ENCODE results near the gene MOV10L1.

Gene MOV10L1

GRCh38 chr22:50058906-50059880, 30.6 kb upstream of the MOV10L1 start:
- no peak for DNase-seq (ENCODE audit: low read depth in 2 of 2)

DNA sequence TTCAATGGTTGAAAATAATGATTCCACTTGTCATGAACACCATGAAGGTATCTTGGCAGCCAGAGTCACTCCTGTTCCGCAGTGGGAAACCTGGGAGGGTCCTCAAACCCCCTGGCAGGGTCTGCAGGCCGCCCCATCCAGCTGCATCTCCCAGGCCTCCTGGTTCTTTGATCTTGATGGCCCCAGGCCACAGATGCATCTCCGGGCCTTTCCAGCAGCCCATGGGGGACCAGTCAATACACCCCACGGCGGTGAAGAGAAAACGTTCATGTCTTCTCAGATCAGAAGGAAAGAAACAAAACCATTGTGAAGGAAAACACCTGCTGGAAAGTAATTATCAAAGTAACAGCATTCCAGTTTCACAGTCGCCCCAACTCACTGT, 29.9 kb upstream of the MOV10L1 start:
- DNase-seq (ENCODE audit: low read depth in 2 of 2): no peak

DNA sequence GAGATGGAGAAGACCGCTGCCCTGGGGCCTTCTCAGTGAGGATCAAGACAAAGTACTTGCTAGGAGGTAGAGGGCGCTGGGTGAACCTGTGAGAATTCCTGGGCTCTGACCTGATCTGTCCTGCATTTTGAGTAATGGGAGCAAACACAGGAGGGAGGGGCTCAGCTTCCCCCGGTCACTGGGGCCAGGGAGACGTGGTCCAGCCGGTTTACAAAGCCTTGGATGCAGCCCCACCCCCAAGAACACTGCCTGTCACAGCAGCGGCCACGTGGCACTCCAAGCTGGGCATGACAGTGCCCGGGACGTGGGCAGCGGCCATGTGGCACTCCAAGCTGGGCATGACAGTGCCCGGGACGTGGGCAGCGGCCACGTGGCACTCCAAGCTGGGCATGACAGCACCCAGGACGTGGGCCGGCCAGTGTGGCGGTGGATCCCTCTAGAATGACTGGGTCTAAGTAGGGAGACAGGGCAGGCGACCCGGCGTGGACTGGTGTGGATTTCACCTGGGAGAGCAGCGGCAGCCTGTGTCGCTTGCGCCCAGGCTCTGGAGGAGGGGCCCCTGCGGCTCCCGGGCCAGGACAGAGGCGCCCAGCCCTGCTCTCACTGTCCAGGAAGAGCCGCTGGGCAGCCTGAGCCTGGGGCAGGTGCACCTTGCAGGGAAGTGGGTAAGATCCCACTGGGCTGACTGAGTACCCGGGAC, 29.2 kb upstream of the MOV10L1 start:
- DNase-seq (ENCODE audit: low read depth in 2 of 2): no peak

DNA sequence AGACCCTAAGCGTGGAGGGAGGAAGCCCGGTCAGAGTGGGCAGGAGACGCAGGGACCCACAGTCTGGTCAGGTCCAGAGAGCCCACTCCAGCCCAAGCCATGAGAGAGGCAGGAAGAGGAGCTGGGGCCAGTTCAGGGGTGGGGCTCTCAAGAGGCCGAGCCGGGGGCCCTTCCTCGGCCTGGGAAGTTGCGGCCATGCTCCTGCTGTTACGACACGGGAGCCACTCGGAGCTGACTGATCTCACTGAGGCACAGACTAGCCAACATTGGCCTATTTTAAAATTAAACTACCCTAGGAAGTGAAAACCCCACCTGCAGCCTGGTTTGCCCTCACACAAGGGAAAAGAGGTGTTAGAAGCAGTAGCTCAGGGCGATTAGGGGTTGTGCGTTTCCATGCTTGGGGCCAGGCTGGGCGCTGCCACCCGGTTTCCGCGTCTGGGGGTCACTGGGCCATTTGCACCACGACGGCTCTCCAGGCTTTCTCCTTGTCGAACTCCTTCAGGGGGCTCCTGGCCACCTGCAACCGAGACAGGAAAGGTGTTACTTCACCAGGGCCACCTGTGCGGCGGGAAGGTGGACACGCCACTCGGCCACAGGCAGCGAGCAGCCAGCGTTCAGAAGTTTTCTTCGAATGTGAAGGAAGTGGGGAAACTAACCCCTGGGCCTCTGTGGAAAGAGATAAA, 28.5 kb upstream of the MOV10L1 start:
- no peak for DNase-seq (ENCODE audit: low read depth in 2 of 2)

DNA sequence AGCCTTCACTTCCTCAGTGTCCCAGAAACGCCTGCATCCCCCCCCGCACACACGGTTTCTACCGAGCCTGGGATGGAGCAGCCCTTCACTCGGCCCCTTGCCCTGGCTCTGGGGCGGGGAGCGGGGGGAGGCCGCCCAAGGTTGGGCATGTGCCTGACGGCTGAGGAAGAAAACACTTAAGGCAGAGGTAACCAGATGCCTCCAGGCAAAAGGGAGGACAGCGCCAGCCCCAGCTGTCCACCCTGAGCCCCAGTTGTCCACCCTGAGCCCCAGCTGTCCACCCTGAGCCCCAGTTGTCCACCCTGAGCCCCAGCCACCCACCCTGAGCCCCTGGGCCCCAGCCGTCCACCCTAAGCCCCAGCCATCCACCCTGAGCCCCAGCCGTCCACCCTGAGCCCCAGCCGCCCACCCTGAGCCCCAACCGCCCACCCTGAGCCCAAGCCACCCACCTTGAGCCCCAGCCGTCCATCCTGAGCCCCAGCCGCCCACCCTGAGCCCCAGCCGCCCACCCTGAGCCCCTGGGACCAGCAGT, 27.9 kb upstream of the MOV10L1 start:
- no peak for DNase-seq (ENCODE audit: low read depth in 2 of 2)

DNA sequence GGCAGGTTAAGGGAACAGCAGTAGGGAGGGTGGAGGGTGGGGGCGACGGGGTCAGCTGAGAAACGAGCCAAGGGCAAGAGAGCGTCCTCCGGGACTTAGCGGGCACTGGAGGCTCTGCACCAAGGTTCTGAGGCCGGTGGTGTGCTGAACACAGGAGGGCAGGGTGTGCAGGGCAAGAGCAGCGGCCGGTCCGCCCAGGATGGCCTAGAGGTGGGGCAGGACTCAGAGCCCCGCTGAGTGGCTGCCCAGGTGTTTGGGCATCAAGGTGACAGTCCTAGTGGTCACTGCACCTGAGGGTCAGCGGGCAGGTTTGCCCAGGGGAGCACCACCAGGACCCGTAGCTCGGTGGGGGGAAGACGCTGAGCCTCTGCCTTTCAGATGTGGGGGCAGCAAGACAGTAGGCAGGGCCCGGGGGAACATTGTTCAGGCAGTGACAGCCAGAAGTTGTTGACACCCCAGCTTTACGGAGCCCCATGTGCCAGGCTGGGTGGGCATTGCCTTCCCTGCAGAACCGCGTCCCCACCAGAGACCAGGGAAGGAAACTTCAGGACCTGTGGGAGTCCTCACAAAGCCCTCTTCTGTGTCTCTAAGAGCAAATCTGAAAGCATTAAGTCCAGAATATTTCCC, 27.2 kb upstream of the MOV10L1 start:
- no peak for DNase-seq (ENCODE audit: low read depth in 2 of 2)

DNA sequence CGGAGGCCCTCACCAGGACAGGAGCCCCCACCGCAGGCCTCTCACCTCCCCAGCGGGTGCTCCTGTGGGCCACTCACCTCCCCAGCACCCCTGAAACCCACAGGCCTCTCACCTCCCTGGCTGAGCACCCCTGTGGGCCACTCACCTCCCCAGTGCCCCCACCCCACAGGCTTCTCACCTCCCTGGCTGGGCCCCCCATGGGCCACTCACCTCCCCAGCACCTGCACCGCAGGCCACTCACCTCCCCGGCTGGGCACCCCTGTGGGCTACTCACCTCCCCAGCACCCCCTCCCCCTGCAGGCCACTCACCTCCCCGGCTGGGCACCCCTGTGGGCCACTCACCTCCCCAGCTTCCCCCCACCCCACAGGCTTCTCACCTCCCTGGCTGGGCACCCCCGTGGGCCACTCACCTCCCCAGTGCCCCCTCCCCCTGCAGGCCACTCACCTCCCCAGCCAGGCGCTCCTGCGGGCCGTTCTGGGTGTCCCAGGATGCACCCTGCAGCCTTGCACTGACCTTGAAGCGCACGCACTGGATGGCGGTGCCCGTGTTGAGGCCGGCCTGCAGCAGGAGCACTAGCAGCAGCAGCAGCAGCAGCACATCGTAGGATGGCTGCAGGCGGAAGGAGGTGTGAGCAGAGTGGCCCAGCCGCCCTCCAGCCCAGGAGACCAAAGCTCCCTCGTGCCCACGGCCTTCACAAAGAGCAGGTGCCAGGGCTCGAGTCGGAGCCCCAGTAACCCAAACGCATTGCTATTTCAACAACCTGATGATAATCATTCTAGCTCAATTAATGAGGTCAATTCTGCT, 26.0 kb upstream of the MOV10L1 start:
- DNase-seq (ENCODE audit: low read depth in 2 of 2): no peak

DNA sequence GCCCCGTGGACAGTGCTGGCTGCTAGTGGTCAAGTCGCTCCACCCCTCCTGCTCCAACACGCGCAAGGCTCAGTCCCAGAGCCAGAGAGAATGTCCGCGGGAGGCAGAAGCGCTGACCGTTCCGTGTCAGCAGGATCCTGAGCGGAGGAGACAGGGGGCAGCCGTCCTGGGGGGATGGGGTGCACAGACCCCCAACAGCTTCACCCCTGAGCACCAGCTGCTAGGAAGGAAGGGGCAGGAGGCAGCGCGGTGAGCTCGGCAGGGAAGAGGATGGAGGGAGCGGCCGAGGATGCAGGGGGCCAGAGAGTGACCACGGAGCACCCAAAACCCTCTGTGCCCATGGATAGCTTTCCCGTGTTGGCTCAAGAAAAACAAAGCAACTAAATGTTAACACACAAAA, 25.4 kb upstream of the MOV10L1 start:
- no peak for DNase-seq (ENCODE audit: low read depth in 2 of 2)

- no peak for DNase-seq (ENCODE audit: low read depth in 2 of 2)
Observed at GRCh38 chr22:50067244-50067643, 22.6 kb upstream of the MOV10L1 start.

DNA sequence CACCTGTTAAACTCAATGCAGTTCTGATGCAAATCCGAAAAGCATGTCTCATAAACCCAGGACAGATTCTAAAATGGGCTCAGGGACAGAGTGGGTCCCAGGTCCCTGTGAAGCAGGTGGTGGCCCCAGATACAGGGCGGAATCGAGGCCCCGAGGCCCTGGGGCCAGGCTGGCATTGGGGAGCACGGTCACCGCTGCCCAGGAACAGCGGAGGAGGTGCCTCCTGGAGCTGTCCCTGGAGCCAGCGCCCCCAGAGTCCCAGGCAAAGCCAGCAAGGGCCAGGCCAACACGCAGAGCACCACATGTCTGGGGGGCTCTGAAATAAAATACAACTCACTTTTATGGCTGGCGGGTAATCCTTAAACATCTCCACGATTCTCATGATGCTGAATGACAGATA, 21.7 kb upstream of the MOV10L1 start:
- no peak for DNase-seq (ENCODE audit: low read depth in 2 of 2)

DNA sequence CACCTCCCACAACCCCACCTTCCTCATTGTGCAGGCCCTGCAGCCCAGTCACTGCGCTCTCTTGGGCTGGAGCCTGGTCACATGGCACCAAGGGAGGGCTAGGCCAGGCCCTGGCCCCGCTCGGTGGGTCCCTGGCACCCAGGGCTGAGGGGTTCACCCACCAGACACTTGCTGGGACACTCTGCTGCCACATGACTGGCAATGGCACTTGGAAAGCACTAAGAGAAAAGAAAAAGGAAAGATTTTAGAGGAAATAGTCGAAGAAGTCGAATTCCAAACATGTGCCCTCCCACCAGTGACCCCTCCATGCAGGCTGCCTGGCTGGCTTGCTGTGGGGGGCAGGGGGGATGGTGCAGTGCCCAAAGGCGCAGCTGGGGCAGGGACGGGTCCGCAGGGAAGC, 19.4 kb upstream of the MOV10L1 start:
- DNase-seq (ENCODE audit: low read depth in 2 of 2): no peak

DNA sequence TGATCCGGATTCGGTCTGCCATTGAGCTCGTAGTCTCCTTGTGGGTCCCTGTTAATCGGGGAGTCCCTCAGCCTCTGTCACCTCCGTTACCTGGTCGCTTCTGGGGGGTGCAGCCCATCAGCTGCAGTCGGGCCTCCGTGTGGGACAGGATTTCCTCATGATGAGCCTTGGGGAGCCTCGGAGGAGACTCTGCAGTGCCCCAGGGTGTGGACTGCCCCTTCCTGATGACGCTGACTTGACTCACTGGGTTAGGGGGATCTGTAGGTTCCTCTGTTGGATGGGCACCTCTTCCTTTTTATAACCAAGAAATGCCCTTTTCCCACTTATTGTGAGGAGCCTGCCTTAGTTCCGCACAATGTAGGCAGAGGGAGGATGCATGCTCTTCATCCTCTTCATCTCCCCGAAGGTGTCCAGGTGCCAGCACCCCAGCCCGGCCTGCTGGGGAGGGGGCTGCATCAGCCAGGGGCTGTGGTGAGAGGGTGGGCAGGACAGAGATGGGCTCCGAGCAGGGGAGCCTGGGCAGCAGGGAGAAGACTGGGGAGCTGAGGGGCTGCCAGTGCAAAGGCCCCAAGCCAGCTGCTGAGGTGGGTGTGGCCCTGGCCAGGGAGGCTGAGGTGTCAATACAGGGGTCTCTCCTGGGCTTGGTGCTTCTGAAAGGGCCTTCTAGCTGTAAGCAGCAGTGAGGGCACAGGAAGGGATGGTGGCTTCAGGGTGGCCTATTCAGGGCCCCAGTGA, 18.2 kb upstream of the MOV10L1 start:
- no peak for DNase-seq (ENCODE audit: low read depth in 2 of 2)

DNA sequence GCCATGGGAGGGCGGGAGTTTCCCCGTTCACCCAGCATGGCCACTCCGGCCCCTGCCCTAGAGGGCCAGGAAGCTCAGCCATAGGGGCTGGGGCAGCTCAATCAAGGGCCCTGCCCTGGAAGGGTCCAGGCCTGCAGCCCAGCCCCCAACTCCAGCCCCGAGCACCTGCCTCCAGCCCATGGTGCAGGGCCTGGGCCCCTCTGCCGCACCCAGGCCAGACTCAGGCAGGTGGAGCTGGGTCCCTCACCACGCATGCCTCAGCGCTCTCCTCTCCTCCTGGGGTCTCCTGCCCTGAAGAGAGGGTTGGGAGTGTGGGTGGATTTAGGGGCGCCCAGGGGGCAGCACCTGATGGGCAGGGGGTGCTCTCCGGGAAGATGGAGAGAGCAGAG, 17.6 kb upstream of the MOV10L1 start:
- no peak for DNase-seq (ENCODE audit: low read depth in 2 of 2)

DNA sequence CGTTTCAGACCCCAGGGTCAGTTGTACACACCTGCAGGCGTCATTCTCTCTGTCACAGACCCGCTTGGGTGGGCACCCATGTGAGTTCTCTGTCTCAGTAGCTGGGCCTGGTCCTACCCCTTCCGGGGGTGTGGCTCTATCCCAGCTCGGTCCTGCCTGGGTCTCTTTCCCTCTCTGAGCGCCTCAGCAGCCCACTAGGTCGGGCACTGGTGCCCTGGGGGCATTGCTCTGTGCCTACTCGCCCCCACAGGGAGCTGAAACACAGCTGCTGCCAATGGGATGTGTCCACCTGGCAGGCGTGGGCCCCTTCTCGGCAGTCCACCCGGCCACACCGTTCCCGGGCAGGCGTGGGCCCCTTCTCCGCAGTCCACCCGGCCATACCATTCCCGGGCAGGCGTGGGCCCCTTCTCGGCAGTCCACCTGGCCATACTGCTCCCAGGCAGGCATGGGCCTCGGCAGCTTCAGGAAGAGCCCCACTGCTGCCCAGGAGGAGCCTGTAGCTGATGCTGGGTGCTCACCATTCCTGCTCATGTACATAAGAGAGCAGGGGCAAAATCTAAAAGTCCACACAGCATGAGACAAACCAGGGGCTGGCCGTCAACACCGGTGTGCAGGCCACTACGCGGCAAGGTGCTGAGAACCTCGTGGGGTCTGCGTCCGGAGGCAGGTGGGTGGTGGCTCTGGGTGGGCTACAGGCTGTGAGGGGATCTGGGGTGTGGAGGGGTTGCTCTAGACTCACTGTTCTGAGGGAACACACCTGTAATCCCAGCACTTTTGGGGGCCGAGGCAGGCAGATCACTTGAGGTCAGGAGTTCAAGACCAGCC, 16.9 kb upstream of the MOV10L1 start:
- DNase-seq (ENCODE audit: low read depth in 2 of 2): no peak

DNA sequence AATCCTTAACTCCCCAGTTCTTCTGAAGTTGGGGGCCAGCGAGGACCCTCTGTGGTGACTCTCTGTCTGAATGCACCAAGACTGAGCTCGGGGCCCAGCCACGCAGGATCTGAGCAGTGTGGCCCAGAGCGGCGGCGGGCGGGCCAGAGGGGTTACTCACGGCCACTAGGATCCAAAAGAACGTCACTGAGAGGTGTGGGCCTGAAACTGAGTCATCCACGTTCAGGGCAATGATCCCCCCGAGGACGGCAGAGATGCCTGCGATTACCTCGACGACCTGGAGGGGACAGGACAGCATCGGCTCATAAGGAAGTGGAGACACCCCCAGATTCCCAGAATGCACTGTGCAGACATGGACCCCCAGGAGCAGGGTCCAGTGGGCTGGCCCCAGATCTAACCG, 15.8 kb upstream of the MOV10L1 start:
- DNase-seq (ENCODE audit: low read depth in 2 of 2): no peak

GRCh38 chr22:50074551-50075530, 15.0 kb upstream of the MOV10L1 start:
- DNase-seq (ENCODE audit: low read depth in 2 of 2): no peak

GRCh38 chr22:50076646-50077535, 12.9 kb upstream of the MOV10L1 start:
- DNase-seq (ENCODE audit: low read depth in 2 of 2): no peak

Measured in stimulated activated CD4-positive, alpha-beta T cell treated with anti-CD3 and anti-CD28 coated beads, Interleukin-1b, Interleukin-23, amount 100 ng/mL, for 4 hours (primary cell).